ENCODE data around the gene ACCSL.

The ACCSL gene

DNA sequence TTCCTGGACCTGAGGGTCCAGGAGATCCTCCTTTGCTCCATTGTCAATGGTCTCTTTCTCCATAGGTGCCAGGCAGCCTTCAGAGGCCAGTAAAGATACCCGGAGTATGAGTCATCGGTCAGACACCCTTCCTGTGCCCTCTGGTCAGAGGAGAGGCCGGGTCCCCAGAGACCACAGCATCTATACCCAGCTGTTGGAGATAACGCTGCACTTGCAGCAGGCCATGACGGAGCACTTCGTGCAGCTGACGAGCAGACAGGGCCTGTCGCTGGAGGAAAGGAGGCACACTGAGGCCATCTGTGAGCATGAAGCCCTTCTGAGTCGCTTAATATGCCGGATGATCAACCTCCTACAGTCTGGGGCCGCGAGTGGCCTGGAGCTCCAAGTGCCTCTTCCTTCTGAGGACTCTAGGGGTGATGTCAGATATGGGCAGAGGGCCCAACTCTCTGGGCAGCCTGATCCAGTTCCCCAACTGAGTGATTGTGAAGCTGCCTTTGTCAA is at the start of gene ACCSL:
Gene ACCSL (plus strand): TSS at position 51 of the 501 bp plus-strand sequence. CDS start 56 bp downstream, at position 107.
- in situ Hi-C loops (cut with MboI; ENCODE audit: low sequenced_read_pairs) = no loop called here

DNA sequence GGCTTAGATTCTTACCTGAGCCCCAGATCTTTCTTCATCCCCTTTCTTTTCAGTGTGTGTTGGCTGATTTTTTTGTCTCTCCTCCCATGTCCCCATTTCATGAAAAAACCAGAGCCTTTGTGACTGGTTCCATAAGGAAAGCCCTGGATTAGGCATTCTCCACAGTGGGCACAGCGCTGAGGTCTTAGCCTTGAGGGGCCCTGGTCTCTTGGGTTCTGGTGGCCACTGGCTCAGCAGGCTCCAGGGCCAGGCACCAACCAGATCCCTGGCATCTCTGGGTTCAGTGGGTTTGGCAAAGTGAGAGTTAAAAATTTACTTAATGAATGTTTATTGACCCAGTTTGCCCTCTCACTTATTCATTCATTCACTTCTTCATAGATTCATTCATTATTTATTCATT is 49.5 kb upstream of the ACCSL start:
- in situ Hi-C loops (cut with MboI; ENCODE audit: low sequenced_read_pairs) = no loop called here

DNA sequence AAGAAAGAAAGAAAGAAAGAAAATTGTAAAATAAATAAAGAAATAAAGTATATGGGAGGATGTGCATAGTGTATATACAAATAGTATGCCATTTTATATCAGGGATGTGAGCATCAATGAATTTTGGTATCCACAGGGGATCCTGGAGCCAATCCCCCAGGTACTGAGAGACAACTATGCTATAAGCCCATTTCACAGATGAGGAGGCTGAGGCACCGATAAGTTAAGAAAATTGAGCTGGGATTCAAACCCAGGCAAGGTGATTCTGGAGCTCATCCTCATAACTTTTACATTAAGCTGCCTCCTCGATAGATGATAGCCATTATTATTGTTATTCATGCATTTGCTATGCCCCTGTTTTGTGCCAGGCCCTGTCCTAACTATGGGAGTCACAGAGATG is 47.0 kb upstream of the ACCSL start:
- in situ Hi-C loops (cut with MboI; ENCODE audit: low sequenced_read_pairs) = no loop called here

DNA sequence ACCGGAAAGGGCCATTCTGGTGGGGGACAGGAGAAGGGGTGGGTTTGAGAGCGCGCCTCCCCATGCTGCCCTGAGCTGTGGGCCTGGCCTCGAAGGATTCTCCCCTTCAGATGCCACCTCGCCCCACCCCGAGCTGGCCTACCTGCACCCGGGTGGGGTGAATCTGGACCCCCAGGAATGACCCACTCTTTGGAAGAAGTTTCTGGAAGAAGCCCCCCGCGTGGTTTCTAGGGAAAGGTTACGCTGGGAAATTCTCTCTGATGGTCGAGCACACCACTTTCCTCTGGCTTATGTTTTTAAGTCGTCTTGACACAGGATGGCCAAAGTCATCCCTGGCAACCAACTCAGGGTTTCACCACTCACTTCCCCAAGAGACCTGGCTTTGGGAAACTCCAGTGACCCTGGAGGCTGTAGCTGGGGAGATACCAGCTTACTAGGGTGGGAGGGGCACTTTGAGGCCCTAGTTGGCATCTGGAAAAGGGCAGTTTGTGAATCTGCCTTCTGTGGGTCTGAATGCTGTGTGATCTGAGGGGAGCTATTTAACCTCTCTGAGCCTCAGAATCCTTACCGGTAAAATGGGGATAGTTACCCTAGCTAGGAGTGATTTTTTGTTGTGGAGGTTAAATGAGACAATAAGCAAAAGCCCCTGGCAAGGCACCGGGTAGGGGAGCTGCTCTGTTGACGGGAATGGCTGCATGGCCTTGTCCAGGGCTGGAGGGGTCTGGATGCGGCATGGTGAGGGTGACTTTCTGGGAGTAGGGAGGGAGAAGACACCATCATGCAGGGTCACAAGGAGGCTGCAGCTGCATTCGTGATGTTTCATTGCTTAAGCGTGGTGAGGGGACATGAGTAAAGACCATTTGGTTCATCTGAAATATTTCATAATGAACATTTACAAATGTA is 45.3 kb upstream of the ACCSL start:
- in situ Hi-C loops (cut with MboI; ENCODE audit: low sequenced_read_pairs) = no loop called here

DNA sequence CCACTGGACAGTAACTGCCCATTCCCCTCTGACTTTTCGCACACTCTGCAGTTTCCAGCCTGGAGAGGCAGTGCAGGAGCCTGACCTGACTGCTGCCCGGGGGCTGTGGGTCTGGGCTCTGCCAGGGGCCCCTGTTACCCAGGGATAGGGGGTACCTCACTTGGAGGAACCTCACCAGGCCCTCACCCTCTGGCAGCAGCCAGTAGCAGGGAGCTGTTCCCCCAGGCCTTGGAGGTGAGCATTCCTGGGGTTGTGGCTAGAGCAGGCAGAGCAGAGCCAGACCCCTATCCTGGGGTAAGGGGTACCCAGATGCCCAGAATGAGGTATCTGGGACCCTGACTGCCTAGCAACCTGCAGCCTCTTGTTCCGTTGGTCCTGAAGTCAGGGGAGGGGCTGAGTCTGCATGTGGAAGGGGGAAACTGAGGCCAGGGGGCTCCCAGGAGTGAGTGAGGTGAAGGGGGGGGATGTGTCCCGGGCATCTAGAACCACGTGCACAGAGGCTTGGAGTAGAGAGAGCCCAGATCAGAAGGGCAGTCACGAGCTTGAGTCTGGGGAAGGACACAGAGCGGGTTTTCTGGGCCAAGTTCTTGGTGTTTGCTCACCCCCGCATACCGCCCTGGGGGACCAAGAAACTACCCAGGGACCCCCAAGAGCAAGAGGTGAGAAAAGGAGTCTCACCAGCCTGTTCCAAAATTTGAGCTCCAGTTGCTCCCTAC is 43.9 kb upstream of the ACCSL start:
- in situ Hi-C loops (cut with MboI; ENCODE audit: low sequenced_read_pairs) = no loop called here

DNA sequence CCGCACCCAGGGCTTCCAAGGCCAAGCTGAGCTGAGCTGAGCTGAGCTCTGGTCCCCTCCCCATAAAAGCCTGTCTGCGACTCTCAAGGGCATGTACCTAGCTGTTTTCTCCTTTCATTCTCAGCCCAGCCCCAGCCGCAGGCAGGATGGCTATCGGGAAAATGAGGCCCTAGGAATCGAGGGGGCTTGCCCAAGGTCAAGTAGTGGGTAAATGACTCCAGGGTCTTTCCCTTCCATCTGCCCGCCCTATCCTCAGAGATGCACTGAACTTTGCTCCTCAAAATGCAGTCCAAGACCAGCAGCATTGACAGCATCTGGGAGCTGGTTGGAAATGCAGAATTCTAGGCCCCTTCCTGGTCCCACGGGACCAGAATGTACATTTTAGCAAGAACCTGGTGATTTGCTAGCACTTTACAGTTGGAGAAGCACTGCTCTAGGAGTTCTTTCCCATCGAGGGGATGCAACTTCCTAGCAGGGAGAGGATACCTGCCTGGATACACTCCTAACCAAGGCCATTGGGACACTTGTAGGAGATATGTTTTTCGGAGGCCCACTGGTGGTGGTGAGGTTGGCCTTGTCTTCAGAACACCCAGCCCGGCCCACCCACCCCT is 43.2 kb upstream of the ACCSL start:
- in situ Hi-C loops (cut with MboI; ENCODE audit: low sequenced_read_pairs) = no loop called here

DNA sequence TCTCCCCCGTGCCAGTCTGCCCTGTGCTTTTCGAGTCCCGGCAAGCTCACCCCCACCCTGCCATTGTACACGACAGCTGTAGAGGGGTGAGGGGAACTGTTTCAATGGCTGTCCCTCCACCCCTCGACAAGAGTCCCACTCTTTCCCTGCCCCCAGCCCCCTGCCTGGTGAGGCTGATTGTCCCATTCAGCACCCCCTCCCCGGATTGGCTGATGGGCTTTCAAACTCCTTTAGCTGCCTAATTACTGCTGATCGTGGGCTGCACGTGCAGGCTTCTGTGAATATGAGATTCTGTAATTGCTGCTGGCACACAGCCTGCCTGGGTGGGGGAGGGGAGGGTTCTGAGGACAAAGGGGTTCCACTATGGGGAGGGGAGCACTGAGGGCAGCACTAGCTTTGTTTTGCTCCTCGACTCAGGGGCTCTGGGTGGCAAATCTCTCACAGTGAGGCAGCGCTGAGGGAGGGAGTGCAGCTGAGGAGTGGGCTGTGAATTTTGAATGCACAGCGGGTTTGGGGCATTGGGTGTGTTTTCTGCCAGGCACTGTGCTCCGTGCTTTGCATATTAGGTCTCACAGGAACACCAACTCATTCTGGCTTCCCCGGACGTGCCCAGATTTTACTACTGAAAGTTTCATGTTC is 42.6 kb upstream of the ACCSL start:
- in situ Hi-C loops (cut with MboI; ENCODE audit: low sequenced_read_pairs) = no loop called here

DNA sequence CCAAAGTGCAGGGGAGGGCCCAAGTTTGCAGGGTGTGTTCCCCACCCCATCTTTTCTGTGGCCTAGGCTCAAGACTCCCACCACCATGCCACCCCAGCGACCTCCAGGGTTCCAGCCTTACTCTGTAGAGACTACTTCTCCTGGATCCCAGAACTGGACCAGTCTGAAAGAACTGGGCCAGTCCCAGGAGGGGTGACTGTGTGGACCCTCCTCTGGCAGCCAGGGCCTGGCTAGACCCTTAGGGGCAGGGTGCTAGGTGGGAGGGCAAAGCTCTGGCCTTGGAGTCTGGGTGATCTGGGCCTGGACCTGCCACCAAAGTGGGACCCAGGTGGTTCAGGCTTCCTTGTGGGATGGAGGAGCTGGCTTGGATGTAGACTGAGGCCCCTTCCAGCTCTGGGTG is 41.8 kb upstream of the ACCSL start:
- in situ Hi-C loops (cut with MboI; ENCODE audit: low sequenced_read_pairs) = no loop called here

DNA sequence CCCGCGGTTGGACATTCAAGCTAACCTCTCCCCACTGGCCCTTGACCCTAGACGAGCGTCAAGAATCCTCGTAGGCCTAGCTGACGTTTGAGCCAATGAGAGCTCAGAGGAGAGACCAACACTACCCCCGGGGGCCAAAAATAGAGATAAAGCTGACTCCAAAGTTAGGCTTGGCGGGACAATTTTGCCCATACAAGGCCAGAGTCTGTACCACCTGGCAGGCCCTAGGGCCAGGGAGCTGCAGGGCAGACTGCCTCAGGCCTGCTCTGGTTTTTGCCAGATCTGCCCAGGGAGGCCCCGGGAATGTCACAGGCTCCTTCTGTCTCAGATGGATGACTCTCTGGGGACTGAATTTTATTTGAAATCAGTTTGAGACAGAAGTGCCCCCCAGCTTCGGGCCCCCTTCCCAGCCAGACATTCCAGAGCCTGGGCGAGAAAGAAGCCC is 40.8 kb upstream of the ACCSL start:
- in situ Hi-C loops (cut with MboI; ENCODE audit: low sequenced_read_pairs) = no loop called here

DNA sequence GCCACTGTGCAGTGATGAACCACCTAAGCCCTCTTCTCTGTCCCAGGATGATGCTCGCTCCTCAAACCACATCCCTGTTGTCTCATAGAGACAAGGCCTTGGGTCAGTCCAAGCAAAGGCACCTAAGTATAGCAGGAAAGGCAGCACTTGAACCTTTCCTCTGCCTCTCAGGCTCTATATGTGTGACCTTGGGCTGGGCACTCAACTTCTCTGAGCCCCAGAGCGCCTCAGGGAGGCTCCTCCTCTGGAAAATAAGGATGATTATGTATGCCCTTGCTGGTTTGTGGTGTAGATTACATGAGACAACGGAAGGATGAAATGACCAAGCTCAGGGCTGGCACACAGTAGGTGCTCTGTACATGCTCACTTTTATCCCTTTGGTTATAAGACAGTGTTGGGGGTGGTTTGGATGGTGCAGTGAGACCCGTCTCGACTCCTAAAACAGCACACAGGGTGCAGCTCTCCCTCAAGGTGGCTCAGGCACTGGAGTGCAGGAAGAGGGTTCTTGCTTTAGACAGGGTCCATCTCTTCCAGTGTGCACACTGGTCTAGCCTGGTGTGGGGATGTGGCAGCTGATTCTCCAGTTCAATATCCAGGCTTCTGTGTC is 40.2 kb upstream of the ACCSL start:
- in situ Hi-C loops (cut with MboI; ENCODE audit: low sequenced_read_pairs) = no loop called here

DNA sequence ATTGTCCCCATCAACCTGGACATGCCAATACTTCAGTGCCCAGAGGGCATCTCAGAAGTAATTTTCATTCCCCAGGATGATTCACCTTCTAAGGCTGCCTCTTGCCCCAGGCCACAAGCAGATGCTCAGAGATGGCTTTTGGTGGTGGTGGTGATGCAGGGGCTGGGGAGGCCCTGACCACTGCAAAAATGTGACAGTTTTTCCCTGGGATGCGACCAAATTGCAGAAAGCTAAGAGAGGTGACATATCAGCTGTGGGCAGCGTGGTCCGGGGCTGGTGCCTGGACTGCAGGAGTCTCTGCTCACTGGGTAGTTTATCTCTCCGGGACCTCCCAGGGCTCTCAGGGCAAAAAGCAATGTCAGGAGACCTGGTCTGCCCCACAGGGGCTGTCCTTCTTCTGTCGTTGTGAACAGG is 39.7 kb upstream of the ACCSL start:
- in situ Hi-C loops (cut with MboI; ENCODE audit: low sequenced_read_pairs) = no loop called here

DNA sequence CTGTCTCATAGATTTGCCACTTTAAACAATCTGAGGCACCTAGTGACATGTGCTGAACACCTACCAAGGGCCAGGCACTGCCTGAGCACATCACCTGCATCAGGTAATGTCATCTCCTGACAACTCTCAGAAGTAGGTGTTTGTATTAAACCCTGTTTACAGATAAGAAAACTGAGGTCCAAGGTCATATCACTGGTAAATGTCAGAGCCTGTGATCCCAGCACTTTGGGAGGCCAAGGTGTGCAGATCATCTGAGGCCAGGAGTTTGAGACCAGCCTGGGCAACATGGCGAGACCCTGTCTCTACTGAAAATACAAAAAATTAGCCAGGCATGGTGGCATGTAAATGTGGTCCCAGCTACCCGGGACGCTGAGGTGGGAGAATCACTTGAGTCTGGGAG is 39.1 kb upstream of the ACCSL start:
- in situ Hi-C loops (cut with MboI; ENCODE audit: low sequenced_read_pairs) = no loop called here

DNA sequence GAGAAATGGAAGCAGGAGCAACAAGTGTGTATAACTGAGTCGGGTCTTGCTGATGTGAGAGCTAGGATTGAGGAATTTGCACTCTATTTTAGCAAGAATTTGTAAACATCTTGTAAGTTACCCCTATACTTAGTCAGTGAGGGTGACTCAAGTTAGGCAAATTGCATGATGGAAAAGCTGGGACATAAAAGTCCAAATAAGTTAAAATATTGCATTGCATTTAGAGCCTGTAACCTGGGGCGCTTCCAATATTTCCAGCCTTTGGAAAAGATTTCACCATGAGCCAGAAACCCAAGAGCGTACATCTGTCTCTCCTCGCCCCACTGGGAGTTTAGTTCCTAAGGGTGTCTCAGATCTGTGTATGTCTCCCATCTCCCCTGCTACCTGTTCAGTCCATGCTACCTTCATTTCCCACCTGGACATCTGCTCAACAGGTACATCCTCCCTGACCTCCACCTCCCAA is 37.0 kb upstream of the ACCSL start:
- in situ Hi-C loops (cut with MboI; ENCODE audit: low sequenced_read_pairs) = no loop called here

DNA sequence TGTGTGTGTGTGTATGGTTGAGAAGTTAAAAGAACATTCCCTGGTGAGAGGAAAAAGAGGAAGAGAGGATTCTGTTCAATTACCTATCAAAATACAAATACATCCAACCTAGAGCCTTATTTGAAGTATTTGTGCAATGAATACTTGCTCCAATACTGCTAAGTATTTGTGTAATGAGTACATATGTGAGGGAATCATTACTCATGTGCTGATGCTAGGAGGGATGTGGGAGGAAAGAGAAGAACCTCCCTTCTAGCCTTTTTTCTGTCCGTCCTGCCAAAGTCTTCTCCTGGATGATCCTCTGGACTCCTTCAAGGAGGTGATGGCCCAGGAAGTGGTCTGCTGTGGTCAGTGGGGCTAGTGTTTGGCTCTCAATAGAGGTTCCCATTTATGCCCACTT is 36.0 kb upstream of the ACCSL start:
- in situ Hi-C loops (cut with MboI; ENCODE audit: low sequenced_read_pairs) = no loop called here

DNA sequence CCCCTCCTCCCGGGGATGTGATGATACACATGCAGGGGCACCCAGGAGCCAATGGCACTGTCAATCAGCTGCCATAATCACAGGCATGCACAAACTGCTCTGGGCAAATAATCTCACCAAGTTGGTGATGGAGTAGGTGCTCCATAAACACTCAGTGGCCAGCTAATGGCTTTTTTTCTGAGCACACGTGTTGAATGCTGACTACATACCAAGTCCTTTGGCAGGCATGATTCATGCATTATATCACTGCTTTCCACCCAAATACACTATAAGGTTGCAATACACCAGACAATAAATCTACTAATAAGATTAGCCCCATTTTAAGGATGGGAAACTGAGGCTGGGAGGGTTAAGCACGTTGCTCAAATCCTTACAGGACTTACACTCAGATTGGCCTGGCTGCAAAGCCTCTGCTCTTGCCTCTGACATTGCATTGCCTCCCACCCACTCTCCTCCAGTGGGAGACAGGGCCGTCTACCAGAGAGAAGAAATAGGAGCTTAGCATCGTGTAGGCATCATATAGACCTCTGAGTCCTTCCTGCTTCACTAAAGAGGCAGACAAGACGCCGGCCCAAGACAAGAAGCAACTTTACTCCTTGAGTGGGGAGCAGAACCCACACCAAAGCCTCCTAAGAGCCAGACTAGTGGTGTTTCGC is 32.7 kb upstream of the ACCSL start:
- in situ Hi-C loops (cut with MboI; ENCODE audit: low sequenced_read_pairs) = no loop called here

DNA sequence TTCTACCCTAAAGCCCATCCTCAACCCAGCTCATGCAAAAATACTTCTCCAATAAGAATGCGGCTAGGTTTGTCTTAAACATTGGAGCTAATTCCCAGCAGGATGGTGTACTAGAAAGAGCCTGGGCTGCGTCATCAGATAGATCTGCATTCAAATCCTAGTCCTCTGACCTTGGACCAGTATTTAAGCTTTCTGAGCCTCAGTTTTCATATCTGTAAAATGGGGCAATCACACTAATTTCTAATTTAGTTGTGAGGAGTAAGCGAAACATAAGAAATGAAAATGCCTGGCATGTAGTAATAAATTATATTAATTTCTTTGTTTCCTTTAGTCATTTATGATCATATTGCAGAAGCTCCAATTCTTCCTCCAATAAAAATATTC is 32.2 kb upstream of the ACCSL start:
- in situ Hi-C loops (cut with MboI; ENCODE audit: low sequenced_read_pairs) = no loop called here

DNA sequence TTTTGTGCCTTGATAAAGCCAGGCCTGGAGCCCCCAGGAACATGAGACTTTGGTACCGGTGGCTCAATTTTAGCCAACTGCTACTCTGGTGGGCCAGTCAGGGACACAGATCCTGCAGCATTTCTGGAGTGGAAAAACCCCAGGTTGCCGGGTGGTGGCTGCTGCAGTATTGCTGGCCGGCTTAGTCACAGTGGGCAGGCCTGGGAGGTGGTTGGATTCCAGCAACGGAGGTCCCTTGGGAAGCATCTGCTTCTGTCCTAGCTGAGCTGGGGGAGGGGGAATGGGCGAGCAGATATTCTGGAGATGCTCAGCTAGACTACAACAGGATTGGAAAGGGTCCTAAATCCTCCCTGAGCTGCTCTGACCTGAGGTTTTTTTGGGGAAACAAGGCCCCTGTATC is 31.6 kb upstream of the ACCSL start:
- in situ Hi-C loops (cut with MboI; ENCODE audit: low sequenced_read_pairs) = no loop called here

DNA sequence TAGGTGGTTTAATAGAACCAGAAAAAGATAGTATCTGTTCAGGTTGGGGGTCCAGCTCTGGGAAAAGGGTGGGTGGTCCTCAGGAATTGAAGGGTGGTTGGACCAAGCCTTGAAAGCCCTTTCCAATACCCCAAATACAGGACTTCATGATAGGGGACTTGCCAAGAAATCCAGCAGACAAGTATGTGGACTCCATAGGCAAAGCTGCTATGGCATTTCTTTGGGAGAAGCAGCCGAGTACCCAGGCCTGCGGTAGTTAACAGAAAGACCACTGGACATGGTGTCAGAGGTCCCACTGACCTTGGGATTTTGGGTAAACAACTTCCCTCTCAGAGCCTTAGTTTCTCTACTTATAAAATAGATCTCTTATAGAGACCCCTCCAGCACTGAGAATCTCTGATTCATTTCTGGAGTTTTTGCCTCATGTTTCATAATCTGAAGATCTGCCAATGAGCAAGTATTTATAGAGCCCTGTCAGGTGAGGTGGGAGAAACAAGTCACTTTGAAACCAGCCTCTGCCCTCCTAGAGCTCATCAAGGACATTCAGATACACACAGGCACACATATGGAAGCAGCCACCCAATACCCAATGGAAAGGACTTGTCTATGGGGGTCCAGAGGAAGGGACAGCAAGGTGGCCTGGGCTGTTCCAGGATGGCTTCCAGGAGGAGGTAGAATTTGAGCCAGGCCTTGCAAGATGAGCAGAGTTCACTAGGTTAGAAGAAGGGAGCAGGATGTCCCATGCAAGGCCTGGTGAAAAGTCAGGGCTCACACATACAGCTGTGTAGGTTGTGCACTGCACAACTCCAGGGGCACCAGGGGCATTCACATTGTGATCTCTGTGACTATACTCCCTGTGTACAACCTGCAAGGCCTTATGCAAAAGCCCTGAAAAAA is 31.0 kb upstream of the ACCSL start:
- in situ Hi-C loops (cut with MboI; ENCODE audit: low sequenced_read_pairs) = no loop called here

Measured in HL-60/S4 treated with phorbol 12-myristate 13-acetate at 8.2 ng/mL for 4 days and 3 days (cell line).